CD4-positive, CD25-positive, alpha-beta regulatory T cell (primary cell): Measurements from ENCODE around the gene GPR78. TPM values are rescaled to one million over a fixed set of nuclear protein-coding genes. Genes with fewer than 3 reads are reported as not detected.

ENCODE experiments used
- ATAC-seq, 2 donors: fragments of 150-1000 bp; cut with Tn5 transposase; one replicate each; pipeline ENCODE4 v1.10.0; 2021; ENCODE audit warnings: low read depth in 2 of 2, moderate number of reproducible peaks in 2 of 2, moderate library complexity in 1 of 2
- DNase-seq, 3 donors: peaks; one replicate each; pipeline versions ENCODE4 v3.0.0 to v3.0.0-alpha.2; 2012 to 2022; ENCODE audit warnings: mixed read lengths in 1 of 3
- H3K27ac ChIP-seq: one replicate; pipeline ENCODE4 v1.7.0; 2013; ENCODE audit warnings: mild to moderate bottlenecking, low read length; ENCODE audit not compliant: insufficient read depth, poor library complexity, severe bottlenecking
- H3K27me3 ChIP-seq: one replicate; pipeline ENCODE4 v1.7.0; 2013; ENCODE audit warnings: low read length; ENCODE audit not compliant: control insufficient read depth, insufficient read depth
- H3K36me3 ChIP-seq: one replicate; pipeline ENCODE4 v1.7.0; 2013; ENCODE audit warnings: mild to moderate bottlenecking, low read length, moderate library complexity; ENCODE audit not compliant: control insufficient read depth, insufficient read depth
- H3K4me1 ChIP-seq: 2 replicates; pipeline ENCODE4 v1.7.0; 2013; ENCODE audit warnings: mild to moderate bottlenecking, low read length; ENCODE audit not compliant: insufficient read depth, control insufficient read depth, poor library complexity, severe bottlenecking
- H3K4me3 ChIP-seq: one replicate; pipeline ENCODE4 v1.7.0; 2013; ENCODE audit warnings: low read depth, mild to moderate bottlenecking, low read length, moderate library complexity
- H3K9me3 ChIP-seq, 2 experiments: 1 replicate in 1 of 2; 2 replicates in 1 of 2; pipeline ENCODE4 v1.7.0; 2013; ENCODE audit warnings: low read length in 2 of 2, mild to moderate bottlenecking in 1 of 2, moderate library complexity in 1 of 2; ENCODE audit not compliant: control insufficient read depth in 2 of 2
- H3K27ac Mint-ChIP-seq, 3 donors: one replicate each; pipeline ENCODE4 v1.8.0; 2020 to 2022; ENCODE audit warnings: mild to moderate bottlenecking in 3 of 3, mixed read lengths in 3 of 3, moderate library complexity in 2 of 3
- H3K27me3 Mint-ChIP-seq: one replicate; pipeline ENCODE4 v1.8.0; 2022; ENCODE audit warnings: mild to moderate bottlenecking, mixed read lengths
- H3K36me3 Mint-ChIP-seq: one replicate; pipeline ENCODE4 v1.8.0; 2020; ENCODE audit warnings: mixed read lengths
- H3K4me1 Mint-ChIP-seq, 4 donors: one replicate each; pipeline ENCODE4 v1.8.0; 2020 to 2022; ENCODE audit warnings: mixed read lengths in 4 of 4, mild to moderate bottlenecking in 1 of 4
- H3K4me3 Mint-ChIP-seq, 4 donors: one replicate each; pipeline ENCODE4 v1.8.0; 2020 to 2022; ENCODE audit warnings: mild to moderate bottlenecking in 4 of 4, mixed read lengths in 4 of 4, moderate library complexity in 3 of 4
- H3K9me3 Mint-ChIP-seq, 7 donors: one replicate each; pipeline ENCODE4 v1.8.0; 2020 to 2022; ENCODE audit warnings: mixed read lengths in 7 of 7, mild to moderate bottlenecking in 3 of 7, moderate library complexity in 2 of 7
- polyA plus RNA-seq, 4 donors: library from polyadenylated mRNA; unstranded; fragments of 300-500 nt; fragmentation: Illumina TruSeq; gene quantifications; one replicate each; pipeline ENCODE4 v1.2.3, GENCODE V29; 2021
- total RNA-seq: library from RNA; stranded (reverse); gene quantifications from one replicate; pipeline ENCODE4 v1.2.3, GENCODE V29; 2022

GPR78 gene
- total and polyA plus RNA-seq, 5 donors from 2014 or later = not detected

DNA sequence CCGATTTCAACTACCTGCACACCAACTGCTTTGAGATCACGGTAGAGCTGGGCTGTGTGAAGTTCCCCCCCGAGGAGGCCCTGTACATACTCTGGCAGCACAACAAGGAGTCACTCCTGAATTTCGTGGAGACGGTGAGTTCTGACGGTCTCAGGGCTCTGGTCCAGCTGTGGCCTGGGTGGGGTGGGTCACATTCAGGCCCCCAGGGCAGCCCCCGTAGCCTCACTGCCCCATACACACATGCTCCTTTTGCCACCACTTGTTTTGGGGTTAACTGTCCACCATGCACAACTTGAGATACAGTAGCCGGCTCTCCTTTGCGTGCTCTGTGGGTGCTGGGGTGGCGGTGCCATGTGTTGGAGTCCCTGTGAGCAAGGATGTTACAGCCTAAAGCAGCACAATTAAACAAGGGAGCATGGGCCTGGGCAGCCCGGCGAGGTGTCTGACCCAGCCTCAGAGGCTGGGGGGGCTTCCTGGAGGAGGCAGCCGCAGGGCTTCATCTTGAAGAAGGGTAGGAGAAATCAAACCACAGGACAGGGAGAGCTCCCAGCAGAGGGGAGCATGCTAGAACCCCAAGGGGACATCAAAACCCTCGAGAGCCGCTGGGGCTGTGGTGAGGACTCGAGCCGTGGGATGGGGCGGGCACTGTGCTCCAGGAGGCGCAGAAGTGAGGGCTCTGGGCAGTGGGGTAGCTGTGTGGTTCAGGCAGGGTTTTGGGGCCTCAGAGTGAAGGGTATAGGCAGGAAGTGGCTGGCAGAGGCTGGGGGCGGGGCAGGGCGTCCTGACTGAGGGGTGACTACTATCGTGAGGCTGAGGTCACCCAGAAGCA is 34.4 kb downstream of the GPR78 start:
- no peaks in the 10 kb centered on the region for H3K9me3 ChIP-seq
- no peaks in the 10 kb centered on the region for H3K36me3 ChIP-seq
- no peak for ATAC-seq
- H3K27me3 ChIP-seq = no peaks in the 10 kb centered on the region
- Mint-ChIP-seq H3K4me1 (peaks cover 0 to 4% (median 0%) of the 10 kb centered on the region in 4 donors), H3K36me3 (no peaks in the 10 kb centered on the region), H3K9me3 (peaks cover 0 to 2% (median 0%) of the 10 kb centered on the region in 7 donors), H3K27me3 (peaks cover 4% of the 10 kb centered on the region), H3K27ac (no peak overlapping the region), H3K4me3 (no peak overlapping the region)
- no peak for DNase-seq
- no peaks in the 10 kb centered on the region for H3K4me1 ChIP-seq
- H3K4me3 ChIP-seq = no peak overlapping the region
- H3K27ac ChIP-seq = no peak overlapping the region

DNA sequence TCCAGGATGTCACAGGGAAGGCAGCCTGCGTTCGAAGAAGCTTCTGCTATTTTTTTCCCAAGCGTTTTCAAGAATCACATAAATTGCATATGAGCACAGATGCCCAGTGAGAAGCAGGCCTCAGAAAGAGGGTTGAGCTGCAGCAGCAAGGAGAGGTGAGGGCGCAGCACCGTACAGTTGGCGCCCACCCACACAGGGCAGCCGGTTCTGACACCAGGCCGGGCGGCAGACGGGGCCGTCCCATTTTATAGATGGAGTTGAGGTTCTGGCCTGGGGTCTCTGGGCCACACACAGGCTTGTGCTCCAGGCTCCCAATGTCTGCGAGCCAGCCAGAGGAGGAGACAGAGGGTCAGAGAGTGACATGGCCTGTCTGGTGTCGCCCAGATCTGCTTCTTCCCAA is 35.2 kb downstream of the GPR78 start:
- no peaks in the 10 kb centered on the region for H3K27me3 ChIP-seq
- ATAC-seq = no peak
- Mint-ChIP-seq H3K4me1 (peaks cover 0 to 4% (median 0%) of the 10 kb centered on the region in 4 donors), H3K27me3 (peaks cover 1% of the 10 kb centered on the region), H3K27ac (no peak overlapping the region), H3K4me3 (no peak overlapping the region), H3K9me3 (peaks cover 0 to 2% (median 0%) of the 10 kb centered on the region in 7 donors), H3K36me3 (no peaks in the 10 kb centered on the region)
- H3K9me3 ChIP-seq = no peaks in the 10 kb centered on the region
- DNase-seq = no peak
- H3K27ac ChIP-seq = no peak overlapping the region
- H3K36me3 ChIP-seq = no peaks in the 10 kb centered on the region
- H3K4me3 ChIP-seq = no peak overlapping the region
- no peaks in the 10 kb centered on the region for H3K4me1 ChIP-seq

- no peak overlapping the region for H3K27ac Mint-ChIP-seq
- DNase-seq = no peak
Observed at GRCh38 chr4:8615921-8616787, 36.0 kb downstream of the GPR78 start.

DNA sequence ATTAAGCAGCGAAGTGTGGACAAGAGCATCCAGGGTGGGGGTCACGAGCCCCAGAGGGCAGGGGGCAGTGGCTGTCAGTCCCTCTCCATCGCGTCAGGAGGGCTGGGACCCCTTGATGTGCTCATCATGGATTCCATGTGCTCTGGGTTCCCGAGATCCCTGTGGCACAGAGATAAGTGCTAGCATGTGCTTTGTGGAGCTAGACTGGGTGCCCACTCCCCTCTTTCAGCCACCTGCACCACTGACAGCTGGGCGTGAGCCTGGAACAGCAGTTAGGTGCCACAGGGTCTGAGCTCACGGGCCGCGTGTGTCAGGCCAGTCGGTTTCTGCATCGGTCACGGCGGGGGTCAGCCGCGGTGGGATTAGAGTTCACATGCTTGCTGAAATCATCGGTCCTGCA is 36.6 kb downstream of the GPR78 start:
- Mint-ChIP-seq H3K27ac (no peak overlapping the region), H3K9me3 (peaks cover 0 to 2% (median 0%) of the 10 kb centered on the region in 7 donors)
- DNase-seq = no peak

More at GRCh38 chr4:8615921-8616787, 36.0 kb downstream of the GPR78 start:
- H3K4me1 ChIP-seq = no peaks in the 10 kb centered on the region
- no peaks in the 10 kb centered on the region for H3K27me3 ChIP-seq
- Mint-ChIP-seq H3K27me3 (no peaks in the 10 kb centered on the region), H3K36me3 (no peaks in the 10 kb centered on the region), H3K4me3 (no peak overlapping the region), H3K4me1 (peaks cover 0 to 4% (median 0%) of the 10 kb centered on the region in 4 donors), H3K9me3 (peaks cover 0 to 2% (median 0%) of the 10 kb centered on the region in 7 donors)
- no peaks in the 10 kb centered on the region for H3K9me3 ChIP-seq
- no peak for ATAC-seq
- H3K4me3 ChIP-seq = no peak overlapping the region
- no peak overlapping the region for H3K27ac ChIP-seq
- H3K36me3 ChIP-seq = no peaks in the 10 kb centered on the region

DNA sequence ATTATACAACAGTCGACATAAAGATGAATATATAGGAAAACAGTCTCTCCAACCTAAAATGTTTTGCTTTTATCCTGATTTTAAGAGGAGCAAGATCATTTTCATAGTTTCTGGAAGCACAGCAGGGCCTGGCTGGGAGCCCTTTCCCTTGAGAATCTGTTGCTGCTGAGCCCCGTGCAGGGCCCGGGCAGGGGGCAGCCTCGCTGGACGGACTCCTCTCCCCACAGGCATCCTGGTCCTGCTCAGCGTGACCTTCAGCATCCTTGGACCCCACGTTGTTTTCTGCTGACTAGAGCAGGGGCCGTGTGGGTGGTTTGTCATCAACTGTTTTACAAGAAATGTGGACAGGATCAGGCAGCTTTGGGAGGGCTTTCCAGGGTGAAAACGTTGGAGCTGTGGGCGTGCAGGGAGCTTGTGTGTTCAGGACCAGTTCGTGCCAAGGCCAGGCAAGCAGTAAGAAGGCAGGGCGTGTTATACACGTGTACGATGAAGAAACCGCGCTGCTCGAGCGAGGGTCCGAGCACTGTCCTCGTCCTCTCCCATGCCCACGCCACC is 37.4 kb downstream of the GPR78 start:
- Mint-ChIP-seq H3K4me1 (peaks cover 0 to 4% (median 0%) of the 10 kb centered on the region in 4 donors), H3K27me3 (no peaks in the 10 kb centered on the region), H3K36me3 (no peaks in the 10 kb centered on the region), H3K4me3 (no peak overlapping the region), H3K27ac (peak overlapping the region in 1 of 3 donors; percentile 66), H3K9me3 (peaks cover 0 to 2% (median 0%) of the 10 kb centered on the region in 7 donors)
- Histone ChIP-seq H3K27me3 (no peaks in the 10 kb centered on the region), H3K4me1 (no peaks in the 10 kb centered on the region), H3K27ac (no peak overlapping the region), H3K4me3 (no peak overlapping the region), H3K36me3 (no peaks in the 10 kb centered on the region), H3K9me3 (no peaks in the 10 kb centered on the region)
- DNase-seq (no peak), ATAC-seq (no peak)

More for the DNA sequence above, 36.6 kb downstream of the GPR78 start:
- Mint-ChIP-seq H3K4me1 (peaks cover 0 to 4% (median 0%) of the 10 kb centered on the region in 4 donors), H3K4me3 (no peak overlapping the region), H3K27me3 (no peaks in the 10 kb centered on the region), H3K36me3 (no peaks in the 10 kb centered on the region)
- no peak overlapping the region for H3K4me3 ChIP-seq
- no peaks in the 10 kb centered on the region for H3K4me1 ChIP-seq
- H3K36me3 ChIP-seq = no peaks in the 10 kb centered on the region
- no peaks in the 10 kb centered on the region for H3K27me3 ChIP-seq
- H3K27ac ChIP-seq = no peak overlapping the region
- ATAC-seq = no peak
- H3K9me3 ChIP-seq = no peaks in the 10 kb centered on the region

- peaks cover 0 to 2% (median 0%) of the 10 kb centered on the region in 7 donors for H3K9me3 Mint-ChIP-seq
- H3K27ac Mint-ChIP-seq = no peak overlapping the region
- H3K36me3 ChIP-seq = no peaks in the 10 kb centered on the region
- H3K4me1 ChIP-seq = no peaks in the 10 kb centered on the region
- peaks cover 0 to 4% (median 0%) of the 10 kb centered on the region in 4 donors for H3K4me1 Mint-ChIP-seq
- no peaks in the 10 kb centered on the region for H3K9me3 ChIP-seq
- no peaks in the 10 kb centered on the region for H3K27me3 ChIP-seq
- H3K27me3 Mint-ChIP-seq = no peaks in the 10 kb centered on the region
- DNase-seq (no peak), ATAC-seq (no peak)
- no peak overlapping the region for H3K4me3 Mint-ChIP-seq
- H3K36me3 Mint-ChIP-seq = no peaks in the 10 kb centered on the region
- H3K27ac ChIP-seq = no peak overlapping the region
- no peak overlapping the region for H3K4me3 ChIP-seq
Observed at GRCh38 chr4:8618421-8618820, 38.2 kb downstream of the GPR78 start.

DNA sequence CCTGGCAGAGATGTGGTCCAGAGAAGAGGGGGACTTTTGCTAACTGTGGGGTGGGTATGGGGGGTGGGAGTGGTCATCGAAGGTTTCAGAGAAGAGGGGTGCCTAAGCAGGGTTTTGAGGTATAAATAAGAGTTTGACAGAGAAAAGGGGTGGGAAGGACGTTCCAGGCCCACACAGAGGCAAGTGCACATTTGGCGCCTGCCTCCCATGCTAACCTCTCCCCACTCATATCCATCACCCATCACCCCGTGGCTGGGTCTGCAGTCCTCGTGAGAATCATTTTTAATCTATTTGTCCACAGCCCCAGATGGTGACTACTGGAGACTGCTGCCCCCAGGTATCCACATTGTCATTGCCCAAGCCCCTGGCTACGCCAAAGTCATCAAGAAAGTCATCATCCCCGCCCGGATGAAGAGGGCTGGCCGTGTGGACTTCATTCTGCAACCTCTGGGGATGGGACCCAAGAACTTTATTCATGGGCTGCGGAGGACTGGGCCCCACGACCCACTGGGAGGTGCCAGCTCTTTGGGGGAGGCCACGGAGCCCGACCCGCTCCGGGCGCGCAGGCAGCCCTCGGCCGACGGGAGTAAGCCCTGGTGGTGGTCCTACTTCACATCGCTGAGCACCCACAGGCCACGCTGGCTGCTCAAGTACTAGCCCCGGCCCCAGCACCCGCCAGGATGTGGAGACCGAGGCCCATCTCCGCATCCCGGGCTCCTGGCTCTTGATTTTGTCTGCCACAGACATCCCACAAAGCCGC is 38.9 kb downstream of the GPR78 start:
- Histone ChIP-seq H3K27ac (no peak overlapping the region), H3K9me3 (no peaks in the 10 kb centered on the region), H3K4me1 (no peaks in the 10 kb centered on the region), H3K27me3 (no peaks in the 10 kb centered on the region), H3K36me3 (no peaks in the 10 kb centered on the region), H3K4me3 (no peak overlapping the region)
- DNase-seq (no peak), ATAC-seq (no peak)
- H3K9me3 Mint-ChIP-seq = peaks cover 0 to 2% (median 0%) of the 10 kb centered on the region in 7 donors
- H3K4me1 Mint-ChIP-seq = peaks cover 0 to 4% (median 0%) of the 10 kb centered on the region in 4 donors
- H3K27me3 Mint-ChIP-seq = no peaks in the 10 kb centered on the region
- no peak overlapping the region for H3K4me3 Mint-ChIP-seq
- no peak overlapping the region for H3K27ac Mint-ChIP-seq
- no peaks in the 10 kb centered on the region for H3K36me3 Mint-ChIP-seq
